ENCODE results near the gene ACVRL1.
A peak's percentile ranks its signal among the peaks of the same experiment; 100 is the strongest.
"Not testable (repeated sequence)": the region's sequence is repeated elsewhere in the genome, so short reads cannot be mapped to it uniquely, and the experiment has no call there.

ACVRL1 gene

DNA sequence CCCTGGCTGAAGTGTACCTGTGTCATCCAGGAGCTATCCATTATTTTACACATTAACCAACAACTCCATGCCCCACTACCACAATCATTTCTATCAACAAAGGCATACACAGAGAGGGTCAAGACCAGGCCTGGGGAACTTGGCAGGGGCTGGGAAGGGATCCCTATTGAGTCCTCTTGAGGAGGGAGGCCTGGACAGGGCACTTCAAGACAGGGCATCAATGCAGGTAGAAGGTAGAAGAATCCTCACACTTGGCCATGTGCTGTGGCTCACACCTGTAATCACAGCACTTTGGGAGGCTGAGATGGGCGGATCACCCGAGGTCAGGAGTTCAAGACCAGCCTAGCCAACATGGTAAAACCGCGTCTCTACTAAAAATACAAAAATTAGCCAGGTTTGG lies 32.8 kb upstream of the ACVRL1 start:
- no peak for DNase-seq

DNA sequence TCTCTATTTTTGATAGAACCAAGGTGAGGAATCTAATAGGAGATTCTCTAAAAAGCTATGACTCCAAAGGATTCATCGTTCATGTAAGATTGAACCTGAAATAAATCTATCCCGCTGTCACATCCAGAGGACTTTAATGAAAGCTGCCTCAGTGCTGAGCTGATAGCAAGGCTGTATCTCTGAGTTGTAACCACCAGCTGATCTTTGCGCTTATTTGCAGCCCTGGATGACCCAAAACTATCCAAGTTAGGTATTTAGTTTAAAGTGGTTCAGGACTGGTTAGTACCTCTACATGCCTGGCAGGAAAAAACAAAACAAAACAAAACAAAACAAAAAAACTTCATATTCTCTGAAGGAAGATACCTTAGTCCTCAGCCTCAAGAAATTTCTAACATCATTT lies 28.2 kb upstream of the ACVRL1 start:
- DNase-seq, result no peak

DNA sequence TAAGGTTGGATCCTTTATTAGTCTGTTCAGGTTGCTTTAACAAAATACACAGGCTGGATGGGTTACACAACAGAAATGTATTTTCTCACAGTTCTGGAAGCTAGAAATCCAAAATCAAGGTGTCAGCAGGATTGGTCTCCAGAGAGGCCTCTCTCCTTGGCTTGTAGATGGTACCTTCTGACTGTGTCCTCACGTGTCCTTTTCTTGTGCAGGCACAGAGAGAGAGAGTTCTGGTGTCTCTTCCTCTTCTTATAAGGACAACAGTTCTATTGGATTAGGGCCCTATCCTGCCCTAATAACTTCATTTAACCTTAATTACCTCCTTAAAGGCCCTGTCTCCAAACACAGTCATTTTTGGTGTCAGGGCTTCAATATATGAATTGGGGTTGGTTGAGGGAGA lies 24.0 kb upstream of the ACVRL1 start:
- no peak for DNase-seq

DNA sequence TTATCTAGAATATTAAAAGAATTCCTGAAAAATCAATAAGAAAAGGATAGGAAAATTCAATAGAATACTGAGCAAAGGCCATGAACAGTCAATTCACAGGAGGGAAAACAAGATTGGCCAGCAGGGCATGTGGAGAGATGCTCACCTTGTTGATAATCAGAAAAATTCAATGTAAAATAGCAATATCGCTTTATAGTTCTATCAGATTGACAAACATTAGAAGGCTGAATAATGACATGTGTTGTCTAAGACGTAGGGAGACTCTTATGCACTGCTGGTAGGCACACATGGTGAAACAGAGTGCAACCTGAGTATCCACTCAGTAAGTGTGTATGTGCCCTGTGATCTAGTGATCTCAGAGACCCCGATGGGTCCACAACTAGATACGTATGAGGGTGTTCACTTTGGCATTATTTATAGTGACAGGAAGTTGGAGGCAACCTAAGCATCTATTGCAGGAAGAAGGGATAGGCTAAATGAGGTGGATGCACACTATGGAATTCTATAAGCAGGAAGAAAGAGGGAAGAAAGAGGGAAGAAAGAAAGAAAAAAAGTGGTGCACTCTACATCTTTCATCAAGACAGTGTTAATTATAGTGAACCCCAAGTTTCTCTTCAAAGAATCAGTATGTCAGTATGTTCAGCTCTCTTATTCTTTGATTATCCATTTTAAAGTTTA lies 23.2 kb upstream of the ACVRL1 start:
- DNase-seq, result no peak

DNA sequence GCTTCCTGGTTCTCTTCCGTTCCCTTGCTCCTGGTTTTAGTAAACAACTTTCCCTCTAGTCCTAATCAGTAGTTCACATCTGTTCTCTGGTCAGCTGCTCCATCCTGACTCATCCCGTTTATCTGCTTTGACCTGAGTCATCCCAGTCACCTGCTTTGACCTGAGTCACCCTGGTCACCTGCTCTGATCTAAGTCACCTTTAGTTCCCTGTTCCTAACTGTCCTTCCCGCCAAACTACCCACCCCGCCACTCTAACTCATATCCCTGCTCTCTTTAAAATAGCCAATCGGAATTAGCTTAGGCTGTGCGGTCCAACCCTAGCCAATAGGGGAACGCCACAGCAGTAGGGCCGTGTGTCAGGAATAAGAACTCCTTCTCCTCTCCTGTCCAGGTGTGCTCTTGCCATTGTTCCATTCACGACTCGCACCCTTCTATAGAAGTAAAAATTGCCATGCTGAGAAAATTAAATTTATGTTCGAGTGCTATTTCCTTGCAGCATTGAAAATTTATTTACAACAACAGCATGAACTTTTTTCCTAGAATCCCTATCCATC lies 22.6 kb upstream of the ACVRL1 start:
- DNase-seq, result no peak

DNA sequence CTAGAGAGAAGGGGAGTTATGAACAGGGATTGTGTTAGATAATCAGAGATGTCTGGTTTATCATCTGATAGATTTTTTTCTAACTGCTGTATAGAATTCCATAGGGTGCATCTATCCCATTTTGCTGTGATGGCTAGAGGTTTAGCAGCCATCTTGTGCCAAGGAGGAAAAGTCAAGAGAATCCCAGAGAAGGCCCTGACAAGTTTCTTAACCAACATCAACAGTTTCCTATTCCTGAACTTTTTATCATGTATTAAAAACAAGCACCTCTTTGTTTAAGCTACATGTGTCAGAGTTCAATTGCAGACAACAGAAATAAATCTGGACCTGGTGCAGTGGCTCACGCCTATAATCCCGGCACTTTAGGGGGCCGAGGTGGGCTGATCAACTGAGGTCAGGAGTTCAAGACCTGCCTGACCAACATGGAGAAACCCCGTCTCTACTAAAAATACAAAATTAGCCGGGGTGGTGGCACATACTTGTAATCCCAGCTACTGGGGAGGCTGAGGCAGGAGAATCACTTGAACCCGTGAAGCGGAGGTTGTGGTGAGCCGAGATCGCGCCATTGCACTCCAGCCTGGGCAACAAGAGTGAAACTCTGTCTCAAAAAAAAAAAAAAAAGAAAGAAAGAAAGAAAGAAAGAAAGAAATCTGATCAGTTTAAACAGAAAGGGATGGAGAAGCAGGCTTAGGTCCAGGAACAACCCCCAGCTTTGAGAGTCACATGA lies 21.8 kb upstream of the ACVRL1 start:
- not testable (repeated sequence) for DNase-seq

DNA sequence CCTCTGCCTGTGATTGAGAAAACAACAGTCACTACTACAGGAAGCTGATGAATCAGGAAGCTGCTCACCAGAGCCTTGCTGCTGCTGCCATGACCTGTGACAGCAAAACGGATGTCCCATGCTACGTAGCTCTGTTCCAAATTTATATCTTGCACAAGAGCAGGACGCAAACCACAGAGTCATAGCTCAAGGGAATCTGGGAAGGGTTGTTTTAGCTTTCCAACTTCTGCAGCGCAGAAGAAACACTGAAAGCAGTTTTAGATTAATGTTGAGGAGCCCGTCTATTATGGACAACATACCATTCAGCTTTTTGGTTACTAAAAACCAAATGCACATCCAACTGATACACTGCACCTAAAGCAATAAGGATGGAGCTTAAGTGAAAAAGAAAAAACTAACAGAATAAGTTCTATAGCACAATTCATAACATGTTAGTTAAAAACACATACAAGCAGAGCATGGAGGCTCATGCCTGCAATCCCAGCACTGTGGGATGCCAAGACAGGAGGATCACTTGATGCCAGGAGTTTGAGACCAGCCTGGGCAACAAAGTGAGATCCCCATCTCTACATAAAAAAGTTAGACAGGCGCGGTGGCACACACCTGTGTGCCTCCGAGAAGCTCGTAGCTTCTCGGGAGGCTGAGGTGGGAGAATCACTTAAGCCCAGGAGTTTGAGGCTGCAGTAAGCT lies 21.1 kb upstream of the ACVRL1 start:
- DNase-seq, result peak in 1 of 4 experiments; percentile 17

DNA sequence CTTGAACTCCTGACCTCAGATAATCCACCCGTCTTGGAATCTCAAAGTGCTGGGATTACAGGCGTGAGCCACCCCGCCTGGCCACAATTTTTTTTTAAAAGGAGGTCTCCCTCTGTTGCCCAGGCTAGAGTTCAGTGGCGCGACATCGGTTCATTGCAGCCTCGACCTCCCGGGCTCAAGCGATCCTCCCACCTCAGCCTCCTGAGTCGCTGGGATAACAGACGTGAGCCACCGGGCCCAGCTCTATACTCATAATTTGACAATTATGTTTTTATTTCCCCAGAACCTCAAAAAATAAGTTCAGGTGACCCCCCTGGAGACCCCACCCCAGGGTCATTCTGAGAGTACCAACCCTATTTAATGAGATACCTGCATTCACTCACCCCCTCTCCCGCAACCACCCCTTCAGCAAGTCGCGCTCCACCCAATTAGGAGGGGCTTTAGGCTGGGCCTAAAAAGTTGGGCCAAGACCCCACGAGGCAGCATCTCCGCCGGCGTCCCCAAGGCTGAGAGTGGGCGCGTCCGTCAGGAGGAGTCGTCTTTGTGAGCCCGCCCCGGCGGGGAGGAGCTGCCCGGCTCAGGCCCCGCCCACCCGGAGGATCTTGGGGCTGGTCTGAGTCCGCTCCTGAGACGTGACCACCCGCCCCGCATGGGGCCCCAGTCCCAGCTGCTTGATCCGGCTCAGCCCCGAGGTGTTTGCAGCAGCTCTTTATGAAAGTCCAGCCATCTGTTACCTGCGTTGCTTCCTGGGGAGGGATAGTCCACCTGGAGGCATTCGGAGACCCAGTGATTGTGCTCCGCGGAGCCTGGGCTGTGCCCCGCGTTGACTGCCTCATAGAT lies 19.6 kb upstream of the ACVRL1 start, which contains the start of gene ANKRD33:
ANKRD33 (plus strand) TSS at position 628 of the 840 bp plus-strand sequence; CDS start at position 712, 84 bp downstream.
- DNase-seq, result no peak

DNA sequence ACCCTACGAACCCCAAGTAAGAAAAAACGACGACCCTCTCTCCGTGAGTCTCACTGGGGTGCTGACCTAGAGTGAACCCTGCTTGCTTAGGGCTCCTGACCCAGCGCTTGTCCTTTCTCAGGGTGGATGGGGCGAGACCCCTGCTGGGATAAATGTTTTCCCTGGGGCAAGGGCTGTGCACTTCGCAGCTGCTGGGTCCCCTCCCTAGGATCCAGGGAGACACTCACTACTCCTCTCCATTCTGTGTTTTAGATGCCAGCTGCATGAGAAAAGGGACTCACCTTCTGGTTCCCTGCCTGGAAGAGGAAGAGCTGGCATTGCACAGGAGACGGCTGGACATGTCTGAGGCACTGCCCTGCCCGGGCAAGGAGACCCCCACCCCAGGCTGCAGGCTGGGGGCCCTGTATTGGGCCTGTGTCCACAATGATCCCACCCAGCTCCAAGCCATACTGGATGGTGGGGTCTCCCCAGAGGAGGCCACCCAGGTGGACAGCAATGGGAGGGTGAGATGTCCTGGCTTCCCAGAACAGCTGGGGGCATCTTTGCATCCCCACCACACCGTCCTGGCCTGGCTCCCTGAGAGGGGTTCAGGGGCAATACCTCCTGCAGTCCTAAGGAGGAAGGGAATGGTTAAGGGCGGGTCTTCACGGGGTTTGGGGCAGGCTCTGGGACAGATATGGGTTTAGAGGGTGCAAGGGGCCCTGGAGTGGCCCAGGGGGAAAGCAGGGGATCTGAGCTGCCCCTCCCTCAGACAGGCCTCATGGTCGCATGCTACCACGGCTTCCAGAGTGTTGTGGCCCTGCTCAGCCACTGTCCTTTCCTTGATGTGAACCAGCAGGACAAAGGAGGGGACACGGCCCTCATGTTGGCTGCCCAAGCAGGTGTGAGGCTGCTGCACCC lies 18.7 kb upstream of the ACVRL1 start:
- no peak for DNase-seq

DNA sequence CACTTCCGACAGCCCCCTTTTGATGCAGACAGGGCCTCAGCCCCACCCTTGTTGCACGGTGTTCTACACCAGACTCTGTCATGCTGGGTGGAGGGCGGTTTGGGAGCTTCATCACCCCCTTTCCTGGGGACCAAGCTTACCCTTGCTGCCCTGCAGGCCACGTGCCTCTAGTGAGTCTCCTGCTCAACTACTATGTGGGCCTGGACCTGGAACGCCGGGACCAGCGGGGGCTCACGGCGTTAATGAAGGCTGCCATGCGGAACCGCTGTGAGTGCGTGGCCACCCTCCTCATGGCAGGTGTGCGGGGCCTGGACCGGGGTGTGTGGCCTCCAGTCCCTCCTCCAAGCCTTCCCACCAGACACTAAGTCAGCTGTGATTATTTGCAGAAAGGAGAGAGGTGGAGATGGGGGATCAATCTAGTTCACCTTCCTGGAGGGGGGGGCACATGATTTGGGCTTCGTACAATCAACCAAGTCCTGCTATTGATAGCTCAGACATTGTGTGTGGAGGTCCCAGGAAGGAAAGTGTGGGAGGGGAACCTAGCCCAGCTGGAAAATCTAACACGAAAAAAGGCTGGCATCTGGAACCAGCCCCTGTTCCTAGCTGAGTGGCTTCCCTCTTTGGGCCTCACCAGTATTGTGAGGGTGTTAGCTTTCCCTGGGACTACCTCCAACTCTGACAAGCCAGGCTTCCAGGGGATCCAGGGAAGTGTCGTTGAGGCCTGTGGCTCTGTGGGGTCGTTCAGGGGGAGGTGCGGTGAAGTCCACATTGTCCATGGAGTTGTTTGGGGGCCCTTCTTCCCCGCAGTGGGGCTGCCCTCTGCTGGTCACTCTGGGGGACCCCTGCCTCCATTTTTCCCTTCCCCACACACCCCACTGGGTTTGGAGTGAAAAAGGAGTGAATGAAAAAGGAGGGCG lies 17.8 kb upstream of the ACVRL1 start:
- no peak for DNase-seq

DNA sequence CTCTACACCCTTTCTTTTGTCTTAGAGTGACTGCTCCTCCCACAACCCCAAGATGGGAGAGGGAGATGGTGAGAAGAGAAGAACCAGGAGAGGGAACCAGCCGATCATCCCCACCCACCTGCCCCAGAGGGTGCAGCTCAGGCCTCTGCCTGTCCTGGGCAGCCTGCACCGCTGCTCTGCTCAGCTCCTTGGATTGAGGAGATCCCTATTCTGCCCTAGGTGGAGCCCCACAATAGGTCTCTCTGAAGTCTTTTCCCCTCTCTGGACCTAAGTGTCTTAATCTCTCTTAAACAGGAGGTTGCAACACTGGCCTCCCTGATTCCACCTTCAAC lies 17.2 kb upstream of the ACVRL1 start:
- DNase-seq, result no peak

DNA sequence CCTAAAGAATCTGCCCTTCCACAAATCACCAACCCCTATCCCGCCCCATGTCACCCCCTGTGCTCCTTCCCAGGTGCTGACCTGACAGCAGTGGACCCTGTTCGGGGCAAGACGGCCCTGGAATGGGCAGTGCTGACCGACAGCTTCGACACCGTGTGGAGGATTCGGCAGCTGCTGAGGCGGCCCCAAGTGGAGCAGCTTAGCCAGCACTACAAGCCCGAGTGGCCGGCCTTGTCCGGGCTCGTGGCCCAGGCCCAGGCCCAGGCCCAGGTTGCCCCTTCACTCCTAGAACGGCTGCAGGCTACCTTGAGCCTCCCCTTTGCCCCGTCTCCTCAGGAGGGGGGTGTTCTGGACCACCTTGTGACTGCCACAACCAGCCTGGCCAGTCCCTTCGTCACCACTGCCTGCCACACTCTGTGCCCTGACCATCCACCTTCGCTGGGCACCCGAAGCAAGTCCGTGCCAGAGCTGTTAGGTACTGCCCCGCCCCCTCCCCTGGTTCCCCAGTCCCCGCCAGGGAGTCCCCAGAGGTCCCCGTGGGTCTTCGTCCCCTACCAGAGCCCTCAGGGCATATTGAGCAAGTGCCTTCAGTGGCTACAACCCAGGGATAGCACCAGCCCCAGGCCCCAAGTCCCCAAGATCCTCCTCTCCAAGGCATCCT lies 16.7 kb upstream of the ACVRL1 start:
- no peak for DNase-seq

DNA sequence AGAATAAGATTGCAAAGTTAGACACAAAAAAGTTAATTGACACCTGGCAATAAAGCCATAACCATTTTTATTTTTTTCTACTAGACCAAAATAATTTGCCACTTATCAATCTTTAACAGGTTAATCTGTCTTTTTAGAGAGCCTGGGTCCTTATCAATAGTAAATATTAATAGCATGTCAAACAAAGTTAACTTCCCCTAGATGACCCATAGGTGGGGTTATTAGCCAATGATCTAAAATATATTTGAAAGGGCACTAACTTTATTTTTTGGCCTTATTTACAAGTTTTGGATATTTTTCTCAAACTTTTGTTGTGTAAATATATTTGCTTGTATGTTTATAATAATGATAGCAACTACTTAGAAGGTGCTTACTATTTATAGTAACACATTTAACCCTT lies 15.5 kb upstream of the ACVRL1 start:
- DNase-seq, result no peak

DNA sequence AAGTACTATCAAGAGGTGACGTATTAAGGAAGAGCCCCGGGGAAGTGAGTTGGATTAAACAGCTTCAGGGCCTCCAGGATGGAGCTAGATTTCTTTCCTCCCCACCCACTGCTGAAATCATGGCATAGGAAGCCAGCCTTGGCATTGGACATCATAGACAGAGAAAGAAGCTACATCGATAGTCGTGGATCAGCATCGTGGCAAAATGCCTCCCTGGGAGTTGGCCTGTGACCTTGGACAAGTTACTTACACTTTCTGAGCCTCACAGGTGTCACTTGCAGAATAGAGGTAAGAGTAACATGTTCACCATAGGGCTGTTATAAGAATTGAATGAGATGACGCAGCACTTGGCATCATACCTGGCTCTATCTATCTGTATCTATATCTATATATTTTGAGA lies 13.5 kb upstream of the ACVRL1 start:
- no peak for DNase-seq

DNA sequence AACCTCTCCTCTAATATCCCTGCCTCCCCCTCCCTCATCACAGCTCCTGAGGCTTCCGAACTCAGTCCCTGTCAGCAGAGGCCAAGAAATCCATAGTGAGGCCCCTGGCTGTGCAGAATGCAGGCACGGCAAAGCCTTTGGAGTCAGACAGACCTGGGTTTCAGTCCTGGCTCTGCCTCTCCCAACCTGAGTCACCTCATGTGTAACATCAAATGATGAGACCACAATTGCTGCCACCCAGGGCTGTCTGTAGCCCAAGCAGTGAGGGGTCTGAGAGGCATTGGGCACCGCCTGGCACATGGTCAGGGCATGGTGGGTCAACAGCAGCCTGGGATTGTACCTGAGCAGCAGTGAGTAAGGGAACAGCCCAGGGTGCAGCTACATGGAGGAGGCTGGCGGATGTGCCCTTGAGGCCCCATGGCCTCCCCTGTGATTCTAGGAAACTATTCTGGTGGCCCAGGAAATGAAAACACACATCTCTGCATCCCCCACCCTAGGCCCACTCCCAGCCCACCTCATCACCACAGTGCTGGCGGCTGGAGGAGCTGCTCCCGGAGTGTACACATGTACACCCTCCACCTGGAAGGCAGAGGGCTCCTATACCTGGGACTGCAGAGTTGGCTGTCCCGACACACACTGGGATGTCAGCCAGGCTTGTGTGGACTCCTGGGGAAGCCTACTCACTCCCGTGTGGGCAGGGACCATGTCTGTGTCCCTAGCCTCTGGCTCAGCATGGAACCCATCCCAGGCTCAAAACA lies 11.7 kb upstream of the ACVRL1 start:
- DNase-seq, result no peak

DNA sequence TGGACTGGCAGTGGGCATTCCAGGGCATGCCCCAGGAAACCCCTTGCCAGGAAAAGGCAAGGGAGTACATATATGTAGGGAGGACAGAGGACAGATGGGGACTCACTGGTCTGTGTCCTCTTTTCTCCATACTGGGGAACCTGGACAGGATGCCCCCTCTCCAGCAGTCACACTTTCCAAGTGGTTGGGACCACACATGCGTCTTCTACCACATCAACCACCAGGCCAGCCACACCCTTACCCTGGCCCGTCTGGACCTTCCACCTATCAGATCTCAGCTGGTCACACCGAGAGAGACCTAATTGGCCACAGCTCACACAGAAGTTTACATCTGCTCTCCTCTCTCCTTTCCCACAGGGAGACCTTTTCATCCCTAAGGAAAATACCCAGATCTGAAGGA lies 11.1 kb upstream of the ACVRL1 start:
- DNase-seq, result no peak

DNA sequence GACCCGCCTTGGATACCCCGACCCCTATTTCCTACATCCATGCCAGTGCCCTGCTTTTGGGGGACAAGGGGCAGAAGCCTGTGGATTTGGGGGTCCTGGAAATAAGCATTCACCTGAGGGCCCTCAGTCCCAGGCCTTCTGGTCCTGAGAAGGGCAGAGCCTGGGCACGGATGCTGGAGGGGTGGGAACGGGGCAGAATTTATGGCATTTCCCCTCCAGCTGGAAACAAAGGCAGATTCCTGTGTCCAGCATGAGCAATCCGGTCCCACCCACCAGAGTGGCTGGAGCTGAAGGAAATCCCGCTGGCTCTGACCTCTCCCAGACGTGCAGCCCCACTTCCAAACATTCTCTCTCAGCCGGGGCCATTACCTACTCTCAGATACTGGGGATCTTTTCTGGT lies 10.1 kb upstream of the ACVRL1 start:
- no peak for DNase-seq

DNA sequence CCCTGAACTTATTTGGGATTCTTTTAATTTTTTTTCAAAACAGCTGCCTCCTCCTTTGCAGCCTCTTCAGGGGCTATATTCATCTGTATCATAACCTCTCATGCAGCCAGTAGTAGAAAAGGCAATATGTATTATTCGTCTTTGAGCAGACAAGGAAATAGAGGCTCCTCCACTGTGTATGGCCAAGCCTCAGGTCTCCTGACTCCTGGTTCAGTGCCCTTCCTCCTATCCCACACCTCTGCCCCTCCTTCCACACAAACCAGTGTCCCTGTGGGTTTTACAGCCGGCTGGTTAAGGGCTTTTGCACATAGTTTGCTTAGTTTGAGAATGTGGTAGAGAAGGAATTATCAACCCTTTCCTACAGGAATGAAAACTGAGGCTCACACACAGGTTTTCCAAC lies 8.8 kb upstream of the ACVRL1 start:
- no peak for DNase-seq

DNA sequence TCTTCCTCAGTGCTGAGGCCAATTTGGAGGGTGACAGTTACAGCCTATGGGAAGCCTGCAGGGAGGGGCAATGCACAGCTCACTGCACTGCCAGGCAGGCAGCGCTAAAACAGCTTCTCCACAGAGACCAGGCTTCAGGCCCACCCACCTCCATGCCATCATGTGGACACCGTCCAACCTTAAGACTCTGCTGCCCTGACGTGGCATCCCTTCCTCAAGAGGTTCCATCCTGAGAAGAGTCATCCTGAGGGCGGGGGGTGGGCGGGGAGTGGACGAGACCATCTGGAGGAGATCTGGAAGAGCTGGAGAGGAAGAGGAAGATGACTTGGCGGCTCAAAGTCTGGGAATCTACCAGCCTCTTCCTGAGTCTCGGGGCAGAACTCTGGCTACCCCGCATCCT lies 8.4 kb upstream of the ACVRL1 start:
- DNase-seq, result no peak

All from activated CD4-positive, CD25-positive, alpha-beta regulatory T cell (primary cell).